HepG2 (cell line): ENCODE results near the gene MED4.

Experiments used
- ATF3 ChIP-seq: sonication (generic); formaldehyde crosslinking; IDR thresholded peaks from 2 replicates; pipeline ENCODE4 v1.4.0; 2020; ENCODE audit warnings: missing genetic modification reagents
- SNRNP70 ChIP-seq: fragments of 200-400 bp; formaldehyde crosslinking; IDR thresholded peaks from 2 replicates; pipeline ENCODE4 v1.6.1; 2017; ENCODE audit warnings: mild to moderate bottlenecking, low read depth, low read length, moderate library complexity

GRCh38 chr13:48108106-48108505 lies 13.2 kb upstream of the MED4 start:
- TF ChIP-seq SNRNP70 (no peak), ATF3 (CRISPR knock-in tag) (no peak)
